MM.1S (cell line): ENCODE data around the gene CERS6.

Experiments
- EZH2 ChIP-seq: fragments of 300-600 bp; sonication (generic); optimal IDR thresholded peaks from 2 replicates; pipeline ENCODE3; 2017; ENCODE audit warnings: low read depth, mild to moderate bottlenecking, antibody characterized with exemption, low read length, mixed read lengths
- EZH2phosphoT487 ChIP-seq: fragments of 300-600 bp; sonication (generic); IDR thresholded peaks from 2 replicates; pipeline ENCODE4 v1.6.1; 2018; ENCODE audit warnings: antibody characterized with exemption, low read length
- TF ChIP-seq, protein P1 (sequence below): fragments of 300-600 bp; sonication (generic); IDR thresholded peaks from 2 replicates; pipeline ENCODE4 v1.5.1; 2016; ENCODE audit warnings: antibody characterized with exemption, low read length, mixed read lengths

- TF ChIP-seq, protein P1, sequence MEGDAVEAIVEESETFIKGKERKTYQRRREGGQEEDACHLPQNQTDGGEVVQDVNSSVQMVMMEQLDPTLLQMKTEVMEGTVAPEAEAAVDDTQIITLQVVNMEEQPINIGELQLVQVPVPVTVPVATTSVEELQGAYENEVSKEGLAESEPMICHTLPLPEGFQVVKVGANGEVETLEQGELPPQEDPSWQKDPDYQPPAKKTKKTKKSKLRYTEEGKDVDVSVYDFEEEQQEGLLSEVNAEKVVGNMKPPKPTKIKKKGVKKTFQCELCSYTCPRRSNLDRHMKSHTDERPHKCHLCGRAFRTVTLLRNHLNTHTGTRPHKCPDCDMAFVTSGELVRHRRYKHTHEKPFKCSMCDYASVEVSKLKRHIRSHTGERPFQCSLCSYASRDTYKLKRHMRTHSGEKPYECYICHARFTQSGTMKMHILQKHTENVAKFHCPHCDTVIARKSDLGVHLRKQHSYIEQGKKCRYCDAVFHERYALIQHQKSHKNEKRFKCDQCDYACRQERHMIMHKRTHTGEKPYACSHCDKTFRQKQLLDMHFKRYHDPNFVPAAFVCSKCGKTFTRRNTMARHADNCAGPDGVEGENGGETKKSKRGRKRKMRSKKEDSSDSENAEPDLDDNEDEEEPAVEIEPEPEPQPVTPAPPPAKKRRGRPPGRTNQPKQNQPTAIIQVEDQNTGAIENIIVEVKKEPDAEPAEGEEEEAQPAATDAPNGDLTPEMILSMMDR = no peak
- no peak for TF ChIP-seq EZH2phosphoT487
- no peak for TF ChIP-seq EZH2
Observed at GRCh38 chr2:168751104-168751740, 295.1 kb downstream of the CERS6 start.
